ENCODE measurements around the gene C6orf141.

Gene C6orf141

DNA sequence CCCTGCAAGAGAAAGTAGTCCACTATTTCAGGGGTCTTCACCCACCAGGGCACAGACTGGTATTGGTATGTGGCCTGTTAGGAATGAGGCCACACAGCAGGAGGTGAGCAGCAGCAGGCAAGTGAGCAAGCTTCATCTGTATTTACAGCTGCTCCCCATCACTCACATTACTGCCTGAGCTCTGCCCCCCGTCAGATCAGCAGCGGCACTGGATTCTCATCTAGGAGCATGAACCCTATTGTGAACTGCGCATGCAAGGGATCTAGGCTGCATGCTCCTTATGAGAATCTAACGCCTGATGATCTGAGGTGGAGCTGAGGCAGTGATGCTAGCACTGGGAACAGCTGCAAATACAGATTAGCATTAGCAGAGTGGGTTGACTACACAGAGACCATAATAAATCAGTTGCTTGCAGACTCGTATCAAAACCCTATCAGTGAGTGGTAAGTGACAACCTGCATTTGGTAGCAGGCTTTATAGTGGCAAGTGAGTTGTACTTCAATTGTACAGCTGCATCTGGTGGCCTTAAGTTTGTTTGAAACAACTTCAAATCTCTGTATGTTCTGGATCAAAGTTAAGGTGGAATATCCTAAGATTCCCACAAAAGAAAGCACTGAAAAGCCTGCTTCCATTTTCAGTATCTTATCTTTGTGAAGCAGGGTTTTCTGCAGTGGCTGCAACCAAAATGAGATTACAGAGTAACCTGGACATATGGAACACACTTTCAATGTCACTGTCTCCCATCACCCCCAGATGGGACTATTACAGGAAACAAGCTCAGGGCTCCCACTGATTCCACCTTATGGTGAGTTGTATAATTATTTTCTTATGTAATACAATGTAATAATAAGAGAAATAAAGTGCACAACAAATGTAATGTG is 12.8 kb downstream of the C6orf141 start:
- no peak for TF ChIP-seq ZFP30 (CRISPR knock-in tag; IDR thresholded peaks at IDR 0.05)
- TF ChIP-seq, protein P1, sequence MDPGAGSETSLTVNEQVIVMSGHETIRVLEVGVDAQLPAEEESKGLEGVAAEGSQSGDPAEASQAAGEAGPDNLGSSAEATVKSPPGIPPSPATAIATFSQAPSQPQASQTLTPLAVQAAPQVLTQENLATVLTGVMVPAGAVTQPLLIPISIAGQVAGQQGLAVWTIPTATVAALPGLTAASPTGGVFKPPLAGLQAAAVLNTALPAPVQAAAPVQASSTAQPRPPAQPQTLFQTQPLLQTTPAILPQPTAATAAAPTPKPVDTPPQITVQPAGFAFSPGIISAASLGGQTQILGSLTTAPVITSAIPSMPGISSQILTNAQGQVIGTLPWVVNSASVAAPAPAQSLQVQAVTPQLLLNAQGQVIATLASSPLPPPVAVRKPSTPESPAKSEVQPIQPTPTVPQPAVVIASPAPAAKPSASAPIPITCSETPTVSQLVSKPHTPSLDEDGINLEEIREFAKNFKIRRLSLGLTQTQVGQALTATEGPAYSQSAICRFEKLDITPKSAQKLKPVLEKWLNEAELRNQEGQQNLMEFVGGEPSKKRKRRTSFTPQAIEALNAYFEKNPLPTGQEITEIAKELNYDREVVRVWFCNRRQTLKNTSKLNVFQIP (CRISPR knock-in tag; IDR thresholded peaks at IDR 0.05; ENCODE audit: borderline replicate concordance, low read depth), result no peak
- no peak for TF ChIP-seq SNAI2 (CRISPR knock-in tag; IDR thresholded peaks at IDR 0.05)
- TF ChIP-seq, protein P2, sequence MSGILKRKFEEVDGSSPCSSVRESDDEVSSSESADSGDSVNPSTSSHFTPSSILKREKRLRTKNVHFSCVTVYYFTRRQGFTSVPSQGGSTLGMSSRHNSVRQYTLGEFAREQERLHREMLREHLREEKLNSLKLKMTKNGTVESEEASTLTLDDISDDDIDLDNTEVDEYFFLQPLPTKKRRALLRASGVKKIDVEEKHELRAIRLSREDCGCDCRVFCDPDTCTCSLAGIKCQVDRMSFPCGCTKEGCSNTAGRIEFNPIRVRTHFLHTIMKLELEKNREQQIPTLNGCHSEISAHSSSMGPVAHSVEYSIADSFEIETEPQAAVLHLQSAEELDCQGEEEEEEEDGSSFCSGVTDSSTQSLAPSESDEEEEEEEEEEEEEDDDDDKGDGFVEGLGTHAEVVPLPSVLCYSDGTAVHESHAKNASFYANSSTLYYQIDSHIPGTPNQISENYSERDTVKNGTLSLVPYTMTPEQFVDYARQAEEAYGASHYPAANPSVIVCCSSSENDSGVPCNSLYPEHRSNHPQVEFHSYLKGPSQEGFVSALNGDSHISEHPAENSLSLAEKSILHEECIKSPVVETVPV (CRISPR knock-in tag; IDR thresholded peaks at IDR 0.05), result no peak
- TF ChIP-seq, protein P3, sequence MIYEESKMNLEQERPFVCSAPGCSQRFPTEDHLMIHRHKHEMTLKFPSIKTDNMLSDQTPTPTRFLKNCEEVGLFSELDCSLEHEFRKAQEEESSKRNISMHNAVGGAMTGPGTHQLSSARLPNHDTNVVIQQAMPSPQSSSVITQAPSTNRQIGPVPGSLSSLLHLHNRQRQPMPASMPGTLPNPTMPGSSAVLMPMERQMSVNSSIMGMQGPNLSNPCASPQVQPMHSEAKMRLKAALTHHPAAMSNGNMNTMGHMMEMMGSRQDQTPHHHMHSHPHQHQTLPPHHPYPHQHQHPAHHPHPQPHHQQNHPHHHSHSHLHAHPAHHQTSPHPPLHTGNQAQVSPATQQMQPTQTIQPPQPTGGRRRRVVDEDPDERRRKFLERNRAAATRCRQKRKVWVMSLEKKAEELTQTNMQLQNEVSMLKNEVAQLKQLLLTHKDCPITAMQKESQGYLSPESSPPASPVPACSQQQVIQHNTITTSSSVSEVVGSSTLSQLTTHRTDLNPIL (CRISPR knock-in tag; IDR thresholded peaks at IDR 0.05; ENCODE audit: low read depth), result no peak
- TF ChIP-seq ZFP3 (CRISPR knock-in tag; IDR thresholded peaks at IDR 0.05), result no peak
- TF ChIP-seq BACH2 (CRISPR knock-in tag; IDR thresholded peaks at IDR 0.05; ENCODE audit: borderline replicate concordance), result no peak
- TF ChIP-seq, protein P4, sequence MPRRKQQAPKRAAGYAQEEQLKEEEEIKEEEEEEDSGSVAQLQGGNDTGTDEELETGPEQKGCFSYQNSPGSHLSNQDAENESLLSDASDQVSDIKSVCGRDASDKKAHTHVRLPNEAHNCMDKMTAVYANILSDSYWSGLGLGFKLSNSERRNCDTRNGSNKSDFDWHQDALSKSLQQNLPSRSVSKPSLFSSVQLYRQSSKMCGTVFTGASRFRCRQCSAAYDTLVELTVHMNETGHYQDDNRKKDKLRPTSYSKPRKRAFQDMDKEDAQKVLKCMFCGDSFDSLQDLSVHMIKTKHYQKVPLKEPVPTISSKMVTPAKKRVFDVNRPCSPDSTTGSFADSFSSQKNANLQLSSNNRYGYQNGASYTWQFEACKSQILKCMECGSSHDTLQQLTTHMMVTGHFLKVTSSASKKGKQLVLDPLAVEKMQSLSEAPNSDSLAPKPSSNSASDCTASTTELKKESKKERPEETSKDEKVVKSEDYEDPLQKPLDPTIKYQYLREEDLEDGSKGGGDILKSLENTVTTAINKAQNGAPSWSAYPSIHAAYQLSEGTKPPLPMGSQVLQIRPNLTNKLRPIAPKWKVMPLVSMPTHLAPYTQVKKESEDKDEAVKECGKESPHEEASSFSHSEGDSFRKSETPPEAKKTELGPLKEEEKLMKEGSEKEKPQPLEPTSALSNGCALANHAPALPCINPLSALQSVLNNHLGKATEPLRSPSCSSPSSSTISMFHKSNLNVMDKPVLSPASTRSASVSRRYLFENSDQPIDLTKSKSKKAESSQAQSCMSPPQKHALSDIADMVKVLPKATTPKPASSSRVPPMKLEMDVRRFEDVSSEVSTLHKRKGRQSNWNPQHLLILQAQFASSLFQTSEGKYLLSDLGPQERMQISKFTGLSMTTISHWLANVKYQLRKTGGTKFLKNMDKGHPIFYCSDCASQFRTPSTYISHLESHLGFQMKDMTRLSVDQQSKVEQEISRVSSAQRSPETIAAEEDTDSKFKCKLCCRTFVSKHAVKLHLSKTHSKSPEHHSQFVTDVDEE (CRISPR knock-in tag; IDR thresholded peaks at IDR 0.05), result no peak
- no peak for TF ChIP-seq ZNF8 (CRISPR knock-in tag; IDR thresholded peaks at IDR 0.05)
- TF ChIP-seq TCF4 (CRISPR knock-in tag; IDR thresholded peaks at IDR 0.05; ENCODE audit: borderline replicate concordance), result no peak
- TF ChIP-seq OSR1 (CRISPR knock-in tag; IDR thresholded peaks at IDR 0.05), result no peak
- no peak for TF ChIP-seq TOX (CRISPR knock-in tag; IDR thresholded peaks at IDR 0.05; ENCODE audit: borderline replicate concordance)
- TF ChIP-seq RARB (CRISPR knock-in tag; IDR thresholded peaks at IDR 0.05), result no peak
- no peak for TF ChIP-seq ZC3H10 (CRISPR knock-in tag; IDR thresholded peaks at IDR 0.05)
- no peak for TF ChIP-seq ZNF565 (CRISPR knock-in tag; conservative IDR thresholded peaks at IDR 0.05; ENCODE audit: low read depth)
- TF ChIP-seq, protein P5, sequence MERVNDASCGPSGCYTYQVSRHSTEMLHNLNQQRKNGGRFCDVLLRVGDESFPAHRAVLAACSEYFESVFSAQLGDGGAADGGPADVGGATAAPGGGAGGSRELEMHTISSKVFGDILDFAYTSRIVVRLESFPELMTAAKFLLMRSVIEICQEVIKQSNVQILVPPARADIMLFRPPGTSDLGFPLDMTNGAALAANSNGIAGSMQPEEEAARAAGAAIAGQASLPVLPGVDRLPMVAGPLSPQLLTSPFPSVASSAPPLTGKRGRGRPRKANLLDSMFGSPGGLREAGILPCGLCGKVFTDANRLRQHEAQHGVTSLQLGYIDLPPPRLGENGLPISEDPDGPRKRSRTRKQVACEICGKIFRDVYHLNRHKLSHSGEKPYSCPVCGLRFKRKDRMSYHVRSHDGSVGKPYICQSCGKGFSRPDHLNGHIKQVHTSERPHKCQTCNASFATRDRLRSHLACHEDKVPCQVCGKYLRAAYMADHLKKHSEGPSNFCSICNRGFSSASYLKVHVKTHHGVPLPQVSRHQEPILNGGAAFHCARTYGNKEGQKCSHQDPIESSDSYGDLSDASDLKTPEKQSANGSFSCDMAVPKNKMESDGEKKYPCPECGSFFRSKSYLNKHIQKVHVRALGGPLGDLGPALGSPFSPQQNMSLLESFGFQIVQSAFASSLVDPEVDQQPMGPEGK (CRISPR knock-in tag; IDR thresholded peaks at IDR 0.05; ENCODE audit: borderline replicate concordance), result no peak
- no peak for TF ChIP-seq ZNF70 (CRISPR knock-in tag; IDR thresholded peaks at IDR 0.05)
- no peak for TF ChIP-seq ISL1 (CRISPR knock-in tag; IDR thresholded peaks at IDR 0.05)
- no peak for ATAC-seq

DNA sequence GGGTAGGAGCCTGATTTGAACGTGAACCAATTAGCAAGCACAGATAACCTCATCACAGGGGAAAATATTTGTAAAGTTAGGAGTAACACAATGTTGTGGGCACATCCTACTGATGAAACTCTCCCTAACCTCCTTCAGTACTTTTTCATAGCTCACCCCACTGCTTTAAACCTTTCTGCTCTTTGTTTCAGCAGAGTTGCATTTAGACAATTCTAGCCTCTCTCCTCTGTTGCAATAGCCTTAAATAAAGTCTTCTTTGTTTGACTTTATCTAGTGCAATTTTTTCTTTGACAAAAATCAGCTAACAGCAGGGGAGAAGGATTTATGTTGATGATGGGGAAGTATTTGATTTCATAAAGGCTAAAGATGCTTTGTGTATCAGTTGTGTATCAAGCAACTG is 14.1 kb downstream of the C6orf141 start:
- TF ChIP-seq, protein P1 (CRISPR knock-in tag; IDR thresholded peaks at IDR 0.05; ENCODE audit: borderline replicate concordance, low read depth), result no peak
- no peak for TF ChIP-seq TOX (CRISPR knock-in tag; IDR thresholded peaks at IDR 0.05; ENCODE audit: borderline replicate concordance)
- TF ChIP-seq ARNTL (CRISPR knock-in tag; IDR thresholded peaks at IDR 0.05; ENCODE audit: borderline replicate concordance, low read depth), result no peak
- no peak for TF ChIP-seq TCF4 (CRISPR knock-in tag; IDR thresholded peaks at IDR 0.05; ENCODE audit: borderline replicate concordance)
- no peak for TF ChIP-seq OSR1 (CRISPR knock-in tag; IDR thresholded peaks at IDR 0.05)
- no peak for TF ChIP-seq SNAI2 (CRISPR knock-in tag; IDR thresholded peaks at IDR 0.05)
- TF ChIP-seq ZNF8 (CRISPR knock-in tag; IDR thresholded peaks at IDR 0.05), result no peak
- TF ChIP-seq ESRRG (CRISPR knock-in tag; IDR thresholded peaks at IDR 0.05), result no peak
- TF ChIP-seq ZNF565 (CRISPR knock-in tag; conservative IDR thresholded peaks at IDR 0.05; ENCODE audit: low read depth), result no peak
- TF ChIP-seq ZNF70 (CRISPR knock-in tag; IDR thresholded peaks at IDR 0.05), result no peak
- no peak for TF ChIP-seq GLIS3 (CRISPR knock-in tag; IDR thresholded peaks at IDR 0.05)
- TF ChIP-seq, protein P5 (CRISPR knock-in tag; IDR thresholded peaks at IDR 0.05; ENCODE audit: borderline replicate concordance), result no peak
- no peak for ATAC-seq
